HepG2 (cell line): ENCODE results near the gene NIP7.

ENCODE experiments used
- RXRA ChIP-seq: sonication (generic); formaldehyde crosslinking; IDR thresholded peaks from 2 replicates; pipeline ENCODE4 v1.5.1; 2020; ENCODE audit warnings: missing genetic modification reagents
- YY1 ChIP-seq: IDR thresholded peaks from 2 replicates; pipeline ENCODE4 v1.6.1; 2011; ENCODE audit warnings: low read length, low read depth, moderate library complexity, mild to moderate bottlenecking; ENCODE audit not compliant: insufficient read depth, insufficient replicate concordance
- ZNF766 ChIP-seq: sonication (generic); formaldehyde crosslinking; IDR thresholded peaks from 2 replicates; pipeline ENCODE4 v1.5.0; 2020; ENCODE audit warnings: missing genetic modification reagents, borderline replicate concordance

GRCh38 chr16:69324013-69324531 is 15.5 kb upstream of the NIP7 start:
- TF ChIP-seq ZNF766 (CRISPR knock-in tag), result no peak
- no peak; the same call in 1 of the 2 replicates for TF ChIP-seq RXRA
- TF ChIP-seq YY1, result no peak
